HuH-7 (cell line): ENCODE data around the gene STK40.

Source experiments
- DNase-seq: peaks from one replicate; pipeline ENCODE4 v3.0.0; 2011; ENCODE audit warnings: low spot score

The STK40 gene

DNA sequence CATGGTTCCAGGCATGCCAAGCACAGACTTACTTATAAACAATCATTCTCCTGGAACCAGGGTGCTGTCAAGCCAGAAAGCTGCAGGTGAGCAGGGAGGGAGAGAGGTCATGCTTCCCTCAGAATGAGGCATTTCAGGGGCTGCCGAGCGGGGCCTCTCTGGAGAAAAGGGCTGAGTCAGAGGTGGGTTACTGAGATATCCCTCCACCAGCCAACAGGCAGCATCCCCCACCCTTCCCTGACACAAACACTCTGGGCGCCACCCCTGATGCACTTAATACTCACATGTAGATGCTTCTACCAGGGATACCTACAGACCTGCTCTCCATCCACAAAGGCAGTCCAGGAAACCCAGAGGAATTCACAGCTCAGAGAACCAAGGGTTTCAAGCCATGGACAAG, 13.1 kb downstream of the STK40 start:
- DNase-seq: no peak

DNA sequence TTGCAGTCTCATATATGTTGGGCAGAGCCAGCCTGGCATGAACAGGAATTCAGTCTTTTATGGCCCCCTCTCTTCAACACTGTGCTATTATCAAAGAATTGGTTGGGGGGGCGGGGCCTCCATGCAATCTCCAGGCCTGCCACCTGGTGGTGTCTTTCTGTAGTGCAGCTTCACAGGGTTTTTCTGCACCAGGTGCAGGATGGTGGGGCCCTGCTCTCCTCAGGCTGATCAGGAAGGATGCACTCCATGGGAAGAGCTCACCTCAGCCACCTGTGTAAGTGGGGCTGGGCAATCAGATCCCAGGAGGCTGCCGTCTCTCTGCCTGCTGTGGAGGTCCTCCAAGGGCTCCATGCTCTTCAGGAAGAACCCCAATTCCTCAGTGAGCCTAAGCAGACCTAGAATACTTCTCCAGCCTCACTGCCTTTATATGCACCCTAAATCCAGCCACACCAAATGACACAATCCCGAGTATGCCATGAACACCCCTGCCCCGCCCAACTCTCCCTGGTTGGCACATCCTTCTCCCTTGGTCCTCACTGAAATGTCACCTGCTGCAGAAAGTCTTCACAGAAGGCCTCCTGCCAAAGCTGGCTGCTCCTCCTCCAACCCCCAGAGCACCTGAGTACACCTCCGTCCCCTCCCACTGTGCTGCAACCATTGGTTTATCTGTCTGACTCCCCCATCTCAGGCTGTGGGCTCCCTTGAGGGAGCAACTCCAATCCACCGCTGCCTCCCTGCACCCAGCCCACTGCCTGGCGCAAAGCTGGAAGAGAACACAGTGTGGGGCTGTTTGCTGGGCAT, 16.5 kb downstream of the STK40 start:
- peak; percentile 87 for DNase-seq

DNA sequence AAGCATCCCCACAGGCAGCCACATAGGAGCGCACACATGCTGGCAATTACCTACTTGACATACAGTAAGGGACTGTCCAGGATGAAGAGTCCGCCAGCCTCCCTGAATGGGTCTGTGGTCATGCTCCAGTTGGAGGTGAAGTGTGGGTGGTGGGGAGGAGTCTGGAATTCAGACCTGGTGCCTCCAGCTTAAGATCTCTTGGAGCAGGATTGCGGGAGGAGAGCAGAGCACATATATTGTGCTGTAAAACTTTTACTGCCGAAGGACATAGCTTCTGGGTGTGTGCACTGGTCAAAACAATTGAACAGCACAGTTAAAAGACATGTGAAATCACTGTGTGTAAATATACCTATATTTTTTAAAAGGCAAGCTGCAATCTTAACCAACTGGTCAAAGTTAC, 17.9 kb downstream of the STK40 start:
- DNase-seq: no peak

DNA sequence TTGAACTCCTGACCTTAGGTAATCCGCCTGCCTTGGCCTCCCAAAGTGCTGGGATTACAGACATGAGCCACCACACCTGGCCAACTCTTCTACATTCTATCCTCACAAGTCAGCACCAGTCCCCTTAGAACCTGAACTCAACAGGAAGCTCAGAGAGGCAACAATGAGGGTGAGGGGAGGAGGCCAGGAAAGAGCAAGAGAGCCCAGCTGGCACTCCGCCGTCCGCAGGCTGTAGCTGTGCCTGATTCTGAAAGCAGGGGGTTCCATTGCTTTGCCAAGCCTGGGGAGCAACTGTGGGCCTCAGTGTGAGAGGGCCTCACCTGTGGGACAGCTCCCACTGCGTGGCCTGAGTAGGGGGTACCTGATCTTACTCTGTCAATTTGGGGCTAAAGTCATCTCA, 18.7 kb downstream of the STK40 start:
- DNase-seq: no peak

DNA sequence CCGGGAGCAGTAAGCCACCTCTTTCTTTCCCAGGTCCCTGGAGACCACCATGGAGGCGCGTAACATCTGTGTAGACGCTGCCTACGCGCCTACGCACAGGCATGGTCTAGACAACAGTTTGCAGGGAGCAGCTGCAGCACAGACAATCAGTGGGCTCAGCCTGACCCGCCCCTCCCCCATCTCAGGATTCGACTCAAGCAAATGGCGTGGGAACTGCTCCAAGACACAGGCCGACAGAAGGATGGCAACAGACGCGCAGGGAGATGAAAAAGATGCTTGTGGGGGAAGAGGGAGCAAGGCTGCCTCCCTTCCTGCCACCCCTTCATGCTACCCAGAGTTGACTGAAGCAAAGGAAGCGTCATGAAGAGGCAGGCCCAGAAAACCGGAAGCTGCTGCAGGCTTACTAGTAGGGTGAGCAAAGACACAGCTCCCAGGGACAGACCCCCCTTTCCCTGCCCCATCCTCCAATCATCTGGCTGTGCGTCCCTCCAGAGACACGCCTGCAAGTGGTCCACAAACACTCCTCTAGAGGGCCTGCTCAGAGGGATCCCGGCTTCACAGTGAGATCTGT, 19.5 kb downstream of the STK40 start:
- DNase-seq: no peak

DNA sequence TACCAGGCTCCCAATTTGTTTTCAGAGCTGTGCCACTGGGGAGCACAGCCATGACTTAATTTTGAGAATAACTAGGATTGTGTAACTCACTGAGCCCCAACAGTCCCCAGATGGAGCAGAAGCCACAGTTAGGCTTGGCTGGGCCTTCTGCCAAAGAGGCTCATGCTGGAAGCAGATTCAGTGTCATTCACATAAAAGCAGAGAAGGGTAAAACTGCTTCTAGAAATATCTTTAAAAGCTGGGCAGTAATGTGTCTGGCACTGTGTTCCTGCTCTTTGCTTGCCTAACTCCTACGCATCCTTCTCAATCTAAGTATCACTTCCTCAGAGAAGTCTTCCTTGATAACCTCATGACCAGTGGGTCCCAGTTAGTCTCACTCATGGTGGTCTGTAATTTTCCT, 20.3 kb downstream of the STK40 start:
- no peak for DNase-seq

DNA sequence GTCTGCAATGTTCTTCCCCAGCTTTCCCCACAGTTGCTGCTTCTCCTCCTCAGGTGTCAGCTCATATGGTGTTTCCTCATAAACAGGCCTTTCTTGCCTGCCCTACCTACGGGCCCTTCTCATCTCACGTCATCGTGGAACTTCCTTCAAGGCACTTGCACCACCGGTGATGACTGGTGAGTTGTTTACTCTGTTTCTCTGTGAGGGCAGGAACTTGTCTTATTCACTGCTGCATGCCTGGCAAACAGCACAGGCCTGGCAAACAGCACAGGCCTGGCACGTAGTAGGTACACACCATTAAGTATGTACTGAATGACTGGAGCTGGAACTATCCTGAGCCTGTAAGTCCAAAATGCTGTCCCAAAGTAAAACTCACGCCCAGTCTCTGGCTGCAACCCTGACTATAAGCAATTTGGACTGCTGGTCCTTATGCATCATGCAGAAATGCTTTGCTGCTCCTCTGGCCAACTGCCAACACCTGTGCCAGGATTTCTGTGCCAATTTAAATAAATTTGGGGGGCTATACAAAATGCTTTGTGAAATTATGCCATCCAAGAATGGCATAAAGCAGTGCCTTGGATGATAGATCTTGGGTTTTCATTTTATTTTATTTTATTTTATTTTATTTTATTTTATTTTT, 25.7 kb downstream of the STK40 start:
- no peak for DNase-seq

DNA sequence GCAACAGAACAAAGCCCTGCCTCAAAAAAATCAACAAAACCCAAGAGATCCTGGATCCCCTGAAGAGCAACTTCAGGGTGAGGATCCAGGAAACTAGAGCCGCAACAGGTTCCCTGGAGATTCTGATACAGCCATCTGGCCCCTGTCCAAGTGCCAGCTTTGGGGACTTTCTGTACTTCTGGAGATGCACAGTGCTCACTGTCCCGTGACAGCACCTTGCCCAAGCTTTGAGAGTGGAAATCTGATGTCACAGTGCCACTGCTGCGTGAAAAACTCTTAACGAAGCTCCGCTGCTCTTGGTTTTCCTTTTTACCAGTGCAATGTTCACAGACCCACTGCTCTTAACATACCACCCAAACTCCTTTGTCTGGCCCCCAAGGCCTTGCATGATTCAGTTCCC, 26.3 kb downstream of the STK40 start:
- no peak for DNase-seq

DNA sequence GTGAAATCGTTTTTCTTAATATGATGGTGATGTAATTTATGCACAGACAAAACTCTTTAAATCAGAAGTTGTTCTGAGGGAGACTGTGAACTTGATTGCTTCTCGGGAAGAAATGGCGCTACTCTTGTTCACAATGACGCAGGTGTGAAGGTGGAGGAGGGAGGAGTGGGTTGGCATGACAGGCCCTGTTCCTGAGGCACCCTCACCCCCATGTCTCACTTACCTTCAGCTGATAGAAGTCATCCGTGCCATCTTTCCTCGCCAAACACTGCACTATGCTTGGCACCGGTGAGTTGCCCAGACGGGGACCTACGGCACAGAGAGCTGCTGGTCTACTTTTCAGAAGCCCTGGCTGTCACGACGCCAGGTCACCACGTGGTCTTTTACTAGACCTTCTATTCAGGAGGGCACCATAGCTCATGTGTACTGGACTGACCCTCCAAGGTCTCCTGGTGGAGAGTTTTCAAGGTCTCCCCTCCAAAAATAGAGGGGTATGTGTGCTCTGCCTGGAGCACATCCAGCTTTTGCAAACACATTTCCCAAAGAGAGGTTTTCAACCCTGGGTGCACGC, 27.1 kb downstream of the STK40 start:
- DNase-seq: no peak

DNA sequence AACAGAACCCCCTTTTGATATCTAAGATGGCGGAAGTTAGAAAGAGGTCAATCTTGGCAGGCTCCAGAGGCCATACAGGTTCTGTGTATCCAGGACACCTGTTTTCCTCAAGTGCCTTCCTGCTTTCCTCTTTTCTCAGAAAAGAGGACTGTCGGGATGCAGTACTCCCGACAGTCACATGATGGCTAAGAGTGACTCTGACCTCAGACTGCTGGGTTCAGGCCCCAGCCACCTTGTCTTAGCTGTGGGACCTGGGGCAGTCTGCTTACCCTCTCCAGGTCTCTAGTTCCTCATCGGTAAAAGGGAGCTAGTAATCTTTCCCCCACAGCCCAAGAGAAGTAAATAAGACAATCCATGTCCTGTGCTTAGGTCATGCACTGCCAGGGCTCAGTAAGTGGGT, 29.9 kb downstream of the STK40 start:
- no peak for DNase-seq

DNA sequence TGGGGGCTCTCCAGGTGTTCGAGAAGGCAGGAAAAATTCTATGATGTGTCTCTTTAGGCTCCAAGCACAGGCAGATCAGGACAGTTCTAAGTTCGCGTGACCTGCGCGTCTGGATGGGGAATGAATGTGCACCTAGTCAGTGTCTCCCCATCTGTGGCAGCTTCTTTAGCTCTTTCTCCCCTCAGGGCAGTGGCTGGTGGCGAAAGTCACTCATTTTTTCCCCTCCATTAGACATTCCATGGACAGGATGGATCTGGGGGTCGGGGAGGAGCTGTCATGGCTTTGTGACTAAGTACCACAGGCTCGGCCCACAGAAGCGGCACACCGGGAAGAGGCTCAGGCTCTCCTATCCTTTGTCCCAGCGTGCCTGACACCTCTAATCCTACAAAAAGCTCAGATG, 31.2 kb downstream of the STK40 start:
- no peak for DNase-seq

DNA sequence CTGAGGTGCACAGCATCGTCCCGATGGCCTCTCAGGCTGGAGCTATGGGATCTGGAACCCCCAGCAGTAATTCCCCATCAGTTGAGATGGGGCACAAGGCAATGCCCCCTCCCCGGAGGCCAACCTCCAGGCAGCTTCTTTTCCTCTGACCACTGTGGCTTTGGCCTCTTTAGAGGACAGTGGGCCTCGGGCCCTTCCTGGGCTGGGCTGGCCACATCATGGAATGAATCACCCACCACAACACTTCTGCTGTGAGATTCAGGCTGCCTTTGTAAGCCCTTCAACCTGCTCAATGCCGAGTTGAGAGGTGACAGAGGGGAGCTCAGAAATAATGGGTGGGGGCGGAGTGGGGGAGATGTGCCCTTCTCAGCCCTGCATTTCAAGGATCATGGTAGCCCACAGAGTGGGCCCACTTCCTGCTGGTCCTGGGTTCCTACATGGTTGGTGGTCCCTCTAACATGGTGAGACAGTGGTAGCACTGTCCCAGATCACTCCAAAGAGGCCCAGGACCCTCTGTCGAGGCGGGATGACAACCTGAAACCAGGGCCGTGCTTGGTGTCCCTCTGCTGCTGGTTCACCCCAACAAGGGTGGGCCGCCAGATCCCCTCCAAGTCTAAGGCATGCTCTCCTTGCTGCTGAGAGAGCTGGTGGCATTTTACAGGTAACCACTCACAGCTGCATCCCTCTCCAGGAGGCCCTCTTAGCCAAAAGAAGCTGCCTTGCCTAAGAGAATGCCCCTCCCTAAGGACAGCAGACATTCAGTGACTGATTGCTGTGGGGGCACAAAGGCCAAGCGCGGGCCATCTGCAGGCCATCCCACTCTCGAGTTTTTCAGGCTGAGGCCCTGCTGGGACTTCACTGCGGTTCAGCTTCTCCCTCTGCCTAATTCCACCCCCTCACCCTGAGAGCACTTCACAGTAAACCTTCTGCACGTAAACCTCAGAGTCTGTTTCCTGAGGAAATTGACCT, 32.5 kb downstream of the STK40 start:
- no peak for DNase-seq

DNA sequence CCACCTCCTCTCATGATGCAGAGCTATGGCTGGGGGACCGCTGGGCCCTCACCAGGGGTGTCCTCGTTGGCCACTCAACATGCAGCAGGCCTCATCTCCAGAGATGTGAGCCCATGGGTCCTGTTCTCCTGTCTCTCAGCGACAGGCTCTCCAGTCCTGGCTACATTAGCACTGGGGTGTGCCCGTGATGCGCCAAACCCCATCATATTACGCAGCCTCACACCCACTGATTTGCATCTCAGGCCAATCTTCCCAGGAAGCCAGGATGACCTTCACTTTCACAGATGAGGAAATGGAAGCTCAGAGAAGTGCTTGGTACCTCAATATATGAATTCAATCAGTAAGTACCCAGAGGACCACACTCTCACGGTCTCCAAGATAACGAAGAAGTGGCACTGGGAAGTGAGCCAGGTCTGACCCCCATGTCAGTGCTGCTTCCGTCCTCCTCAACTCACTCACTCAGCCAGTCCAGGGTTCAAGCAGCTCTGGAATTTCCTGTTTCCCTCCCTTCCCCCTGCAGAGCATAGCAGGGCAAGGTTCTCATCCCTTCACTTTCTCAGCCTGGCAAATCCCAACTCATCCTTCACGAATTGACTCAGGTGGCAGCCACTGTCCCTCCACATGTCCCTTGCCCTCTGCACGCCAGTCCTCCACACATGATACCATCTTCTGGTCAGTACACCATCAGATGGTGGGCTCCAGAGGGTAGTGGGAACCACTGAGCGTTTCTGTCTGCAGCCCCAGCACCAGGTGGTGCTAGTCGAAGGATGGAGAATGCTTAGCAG, 33.4 kb downstream of the STK40 start:
- DNase-seq: no peak

DNA sequence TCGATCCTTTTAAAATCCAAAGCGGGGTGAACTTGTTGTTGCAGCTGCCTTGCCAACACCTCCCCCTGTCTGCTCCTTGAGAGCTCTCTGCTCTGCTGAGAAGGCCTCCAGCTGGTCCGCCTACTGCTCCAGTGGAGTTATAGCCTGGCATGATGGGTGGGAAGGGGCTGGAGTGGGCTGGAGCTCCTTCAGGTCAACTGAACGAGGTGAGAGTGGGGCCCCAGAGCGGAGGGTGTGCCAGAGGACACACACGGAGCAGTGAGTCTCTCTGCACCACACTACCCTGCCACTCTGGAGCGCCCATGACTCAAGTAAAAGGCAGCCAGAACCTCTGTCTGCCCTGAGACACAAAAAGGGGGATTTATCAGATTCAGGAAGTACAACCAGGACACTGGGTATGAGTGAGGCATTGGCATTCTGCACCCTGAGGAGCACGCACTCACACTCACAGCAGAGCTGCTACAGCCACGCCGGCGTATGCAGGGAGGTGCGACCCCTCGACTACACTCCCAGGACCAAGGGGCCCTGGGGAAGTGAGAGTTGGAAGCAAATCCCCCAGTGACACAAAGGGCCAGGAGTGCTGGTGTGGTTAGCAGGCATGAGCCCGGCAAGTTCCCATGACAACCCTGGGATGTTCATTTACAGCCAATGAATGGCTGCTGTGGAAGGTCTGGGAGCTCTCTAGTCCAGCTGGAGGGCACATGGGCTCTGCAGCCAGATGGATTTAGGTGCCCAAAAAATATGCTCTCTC, 34.3 kb downstream of the STK40 start:
- DNase-seq: no peak

DNA sequence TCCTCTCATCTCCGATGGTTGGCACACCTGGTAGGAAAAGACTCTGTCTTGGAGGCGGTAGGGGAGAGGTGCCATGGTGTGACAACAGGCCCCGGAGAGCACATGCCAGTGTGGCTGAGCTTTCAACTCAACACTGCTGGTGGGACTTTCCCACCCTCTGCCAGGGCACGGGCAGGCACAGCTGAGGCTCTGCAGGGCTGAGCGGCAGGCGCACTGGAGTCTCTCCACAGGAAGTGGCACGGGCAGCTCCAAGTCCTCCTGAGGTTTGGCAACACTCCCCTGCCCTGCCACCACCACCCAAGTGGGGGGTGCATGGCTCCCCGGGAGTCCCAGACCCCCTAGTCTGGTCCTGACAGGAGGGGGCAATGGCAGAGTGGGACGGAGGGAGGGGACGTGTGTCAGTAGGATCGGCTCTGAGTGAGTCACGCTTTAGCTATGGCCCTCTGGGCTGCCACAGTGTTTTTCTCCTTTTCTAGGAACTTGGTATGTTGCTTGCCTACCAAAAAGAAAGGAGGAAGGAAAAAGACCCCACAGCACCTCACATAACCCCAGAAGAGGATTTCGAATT, 35.0 kb downstream of the STK40 start:
- DNase-seq: no peak

DNA sequence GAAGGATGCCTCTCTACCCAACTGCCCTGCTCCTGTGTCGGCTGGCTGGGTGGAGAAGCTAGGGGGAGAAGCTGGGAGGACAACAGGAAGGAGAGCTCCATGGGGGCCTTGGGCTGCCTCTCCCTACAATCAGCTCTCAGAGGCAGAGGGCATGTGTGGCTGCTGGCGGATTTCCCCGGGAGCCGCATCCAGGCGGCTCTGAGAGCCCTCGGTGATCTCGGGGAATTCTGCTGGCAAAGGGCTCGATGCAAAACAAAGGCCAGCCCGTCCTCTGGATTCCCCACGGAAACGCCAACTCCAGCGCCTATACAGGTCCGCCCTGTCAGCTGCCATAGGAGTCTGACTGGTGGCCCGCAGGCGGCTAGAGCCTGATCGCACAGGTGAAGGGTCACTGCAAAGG, 35.9 kb downstream of the STK40 start:
- DNase-seq: no peak

DNA sequence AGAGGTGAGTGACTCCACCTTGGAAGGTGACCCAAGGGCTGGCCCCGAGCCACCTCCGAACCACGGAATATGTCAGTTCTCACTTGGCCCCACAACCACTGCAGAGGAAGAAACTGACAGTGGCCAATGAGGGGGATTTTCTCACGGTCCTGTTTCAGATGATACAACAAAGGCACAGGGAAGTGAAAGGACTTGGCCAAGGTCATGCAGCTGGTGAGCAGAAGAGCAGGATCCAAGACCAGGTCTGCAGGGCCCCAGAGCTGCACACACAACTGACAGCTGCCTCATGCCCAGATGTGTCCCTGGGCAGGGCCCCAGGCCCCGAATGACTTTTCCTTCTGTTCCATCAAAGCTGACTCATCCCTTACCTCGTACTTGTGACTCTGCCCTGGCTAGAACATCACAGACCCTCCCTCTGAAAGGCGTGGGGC, 36.5 kb downstream of the STK40 start:
- no peak for DNase-seq

DNA sequence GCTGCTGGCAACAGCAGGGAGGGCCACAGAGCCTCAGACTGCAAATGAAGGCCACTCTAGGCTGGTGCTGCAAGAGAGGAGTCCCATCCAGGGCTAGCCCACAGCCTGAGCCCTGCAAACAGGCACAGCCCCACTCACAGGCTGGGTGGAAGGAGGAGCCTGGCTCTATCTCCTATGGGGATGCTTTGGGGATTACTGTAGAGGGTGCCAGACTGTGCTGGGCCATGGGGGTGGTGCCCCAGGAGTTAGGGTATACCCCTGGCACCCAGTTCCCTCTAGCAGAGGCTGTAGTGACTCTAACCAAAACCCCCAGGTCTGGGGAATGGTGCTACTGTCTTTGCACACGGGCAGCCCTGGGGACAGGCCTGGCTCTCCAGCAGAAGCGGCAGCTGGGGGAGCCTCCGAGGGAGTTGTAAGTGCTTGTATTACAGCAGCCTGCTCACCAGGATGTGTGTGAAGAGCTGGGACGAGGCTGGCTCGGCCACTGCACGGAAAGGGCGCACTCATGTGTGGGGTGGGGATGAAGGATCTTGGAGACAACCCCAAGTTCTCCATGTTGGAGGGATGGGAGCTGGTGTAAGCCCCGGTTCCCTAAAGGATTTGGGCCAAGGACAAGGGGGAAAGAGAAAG, 38.9 kb downstream of the STK40 start:
- no peak for DNase-seq

DNA sequence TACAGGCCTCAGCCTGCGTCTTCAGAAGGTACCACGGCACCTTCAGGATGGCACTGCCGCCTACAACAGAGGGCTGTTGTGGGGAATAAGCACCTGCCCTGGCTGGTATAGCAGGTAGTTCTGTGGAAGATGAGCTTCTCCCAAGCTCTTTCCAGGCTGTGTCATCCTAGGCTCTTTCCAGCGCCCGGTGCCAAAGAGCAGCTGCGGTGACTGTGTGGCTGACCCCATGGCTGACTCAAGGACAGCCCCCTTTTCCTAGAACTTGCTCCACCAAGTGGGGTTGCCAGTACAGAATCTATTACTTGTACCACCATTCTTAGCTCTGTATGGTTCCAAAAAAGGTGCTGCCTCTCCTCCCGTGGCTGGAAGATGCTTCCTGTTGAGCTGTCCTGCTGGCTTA, 40.4 kb downstream of the STK40 start:
- DNase-seq: no peak

DNA sequence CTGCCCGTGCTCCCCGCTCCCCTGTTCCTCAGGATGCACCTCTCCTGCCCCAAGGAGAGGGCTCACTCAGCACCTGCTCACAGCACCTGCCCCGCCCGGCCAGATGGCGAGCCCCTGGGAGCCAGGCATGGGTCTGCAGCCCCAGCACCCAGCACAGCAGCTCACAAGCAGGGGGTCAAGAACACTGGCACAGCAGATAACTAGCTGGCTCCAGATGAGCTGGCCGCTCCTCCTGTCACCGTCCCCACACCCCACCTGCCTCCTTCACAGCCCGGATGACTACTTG, 41.4 kb downstream of the STK40 start:
- DNase-seq: no peak
